Loucy (cell line): ENCODE data around the gene RASGRP3.

Source experiments
- CTCF ChIP-seq: fragments of 200-600 bp; sonication (generic); conservative IDR thresholded peaks from 2 replicates; pipeline ENCODE4 v1.5.1; 2014; ENCODE audit warnings: mild to moderate bottlenecking, antibody characterized with exemption, low read length
- EZH2phosphoT487 ChIP-seq: fragments of 200-600 bp; IDR thresholded peaks from 2 replicates; pipeline ENCODE4 v1.6.1; 2018; ENCODE audit warnings: antibody characterized with exemption, mild to moderate bottlenecking, moderate library complexity, borderline replicate concordance

- TF ChIP-seq CTCF (no peak), EZH2phosphoT487 (no peak)
These were observed 33.8 kb upstream of the RASGRP3 start for GRCh38 chr2:33442528-33443079.
